ENCODE data around the gene JMJD1C.

GRCh38 chr10:63393050-63393449 is 72.7 kb downstream of the JMJD1C start:
- TF ChIP-seq CTCF (IDR thresholded peaks at IDR 0.05) (no peak), POLR2A (IDR thresholded peaks at IDR 0.05) (no peak)
